Activated CD8-positive, alpha-beta memory T cell treated with anti-CD3 and anti-CD28 coated beads for 24 hours (primary cell): Measurements from ENCODE around the gene FRMD1.

Experiments used
- DNase-seq: peaks from one replicate; pipeline ENCODE4 v3.0.0-alpha.2; 2020

FRMD1 gene

DNA sequence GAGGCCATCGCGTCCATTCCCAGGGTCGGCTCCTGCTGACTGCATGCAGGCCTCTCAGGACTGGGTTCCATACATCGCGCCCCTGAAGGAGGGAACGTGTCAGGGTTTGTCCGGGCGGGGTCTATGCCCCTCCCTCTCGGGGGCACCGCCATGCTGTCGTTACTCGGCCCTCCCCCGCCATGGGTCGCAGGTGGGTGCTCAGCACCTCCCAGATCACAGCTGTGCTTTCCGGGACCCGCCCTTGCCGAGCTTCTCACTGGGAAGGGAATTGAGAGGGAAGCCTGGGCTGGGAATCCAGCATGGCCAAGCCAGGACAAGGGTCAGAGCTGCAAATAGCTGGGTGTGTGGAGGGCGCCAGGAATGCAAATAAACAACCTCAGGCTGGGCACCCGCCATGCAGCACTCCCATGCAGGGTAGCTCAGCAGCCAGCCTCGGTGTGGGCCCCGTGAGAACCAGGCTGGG, at the start of gene FRMD1:
TSS of gene FRMD1 (minus strand) at position 270 of the 463 bp plus-strand sequence. CDS start at position 152, 118 bp downstream.
- DNase-seq, result no peak

DNA sequence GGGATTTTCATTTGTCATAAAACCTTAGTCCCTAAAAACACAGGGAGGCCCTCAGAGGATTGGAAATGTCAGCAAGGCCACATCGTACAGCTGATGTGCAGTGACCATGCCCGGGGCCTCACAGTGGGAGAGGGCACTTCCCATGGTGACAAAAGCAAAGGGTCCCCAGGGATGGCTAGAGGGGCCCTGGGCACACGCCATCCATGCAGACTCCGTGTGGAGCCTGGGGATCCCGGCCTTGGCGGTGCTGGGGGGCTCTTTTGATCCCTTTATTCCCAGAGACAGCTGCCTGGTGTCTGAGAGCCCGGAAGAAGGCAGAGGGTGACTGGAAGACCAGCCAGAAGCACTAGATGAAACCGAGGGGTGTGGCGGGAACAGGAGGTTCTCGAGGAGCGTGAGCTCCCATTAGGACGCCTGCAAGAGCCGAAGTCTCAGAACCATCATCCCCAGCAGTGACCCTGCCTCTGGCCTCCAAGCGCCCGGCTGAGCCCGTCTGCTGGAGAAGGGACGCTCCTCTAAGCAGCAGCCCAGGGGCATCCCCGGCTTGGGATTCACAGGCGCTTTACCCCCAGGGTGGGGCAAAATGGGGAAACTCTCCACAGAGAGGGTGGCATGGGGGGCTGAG, 49.1 kb upstream of the FRMD1 start:
- DNase-seq, result peak; percentile 47

DNA sequence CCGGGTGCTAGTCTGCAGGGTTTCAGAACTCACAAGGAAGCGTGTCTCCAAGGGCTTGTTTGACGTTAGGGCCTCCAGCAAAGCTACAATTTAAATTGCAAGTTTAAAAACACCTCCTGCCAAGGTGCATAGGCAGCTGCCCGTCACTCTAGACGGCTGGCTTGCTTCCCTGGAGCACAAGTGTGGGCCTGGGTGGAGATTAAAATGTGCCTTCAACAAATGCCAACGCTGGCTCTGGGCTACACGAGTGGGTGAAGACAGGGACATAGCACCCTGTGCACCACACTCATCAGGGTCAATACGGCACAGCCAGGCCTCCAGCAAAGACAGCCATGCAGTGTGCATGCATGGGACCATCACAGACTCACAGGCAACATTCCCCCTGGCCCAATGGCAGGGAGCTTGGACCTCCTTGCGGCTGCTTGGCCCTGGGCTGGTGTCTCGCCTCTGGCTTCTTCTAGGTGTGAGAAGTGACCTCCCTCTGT, 48.4 kb upstream of the FRMD1 start:
- DNase-seq, result peak; percentile 28

DNA sequence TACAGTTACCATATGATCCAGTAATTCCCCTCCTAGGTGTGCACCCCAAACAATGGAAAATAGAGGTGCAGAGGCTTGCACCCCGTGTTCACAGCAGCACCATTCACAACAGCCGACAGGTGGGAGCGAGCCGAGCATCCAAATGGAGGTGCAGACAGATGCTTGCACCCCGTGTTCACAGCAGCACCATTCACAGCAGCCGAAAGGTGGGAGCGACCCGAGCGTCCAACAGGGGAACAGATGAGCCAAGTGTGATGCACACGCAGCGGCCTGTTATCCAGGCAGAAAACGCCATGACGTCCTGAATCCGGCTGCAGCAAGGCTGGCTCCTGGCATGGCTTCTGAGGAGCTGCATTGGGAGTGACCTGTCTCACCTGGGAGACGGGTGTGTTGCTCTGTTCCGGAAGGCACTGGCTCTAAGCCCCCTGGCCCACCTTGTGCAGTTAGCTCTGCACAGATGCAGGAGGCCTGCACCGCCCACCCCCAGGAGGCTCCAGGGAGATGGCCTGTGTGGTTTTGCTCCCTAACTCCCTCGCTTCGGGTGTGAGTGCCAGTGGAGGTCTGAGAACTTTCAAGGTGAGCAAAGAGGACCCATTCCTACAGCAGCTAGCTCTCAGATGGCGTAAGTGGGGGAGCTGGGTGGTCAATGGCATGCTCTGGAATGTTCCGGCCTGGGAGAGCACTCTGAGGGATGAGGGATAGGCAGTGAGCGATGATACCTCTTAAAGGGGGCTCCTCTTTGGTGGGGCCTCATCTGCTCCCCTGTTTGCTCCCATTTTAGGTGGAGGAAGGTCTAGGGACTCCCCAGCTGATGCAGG, 47.8 kb upstream of the FRMD1 start:
- peak; percentile 37 for DNase-seq

DNA sequence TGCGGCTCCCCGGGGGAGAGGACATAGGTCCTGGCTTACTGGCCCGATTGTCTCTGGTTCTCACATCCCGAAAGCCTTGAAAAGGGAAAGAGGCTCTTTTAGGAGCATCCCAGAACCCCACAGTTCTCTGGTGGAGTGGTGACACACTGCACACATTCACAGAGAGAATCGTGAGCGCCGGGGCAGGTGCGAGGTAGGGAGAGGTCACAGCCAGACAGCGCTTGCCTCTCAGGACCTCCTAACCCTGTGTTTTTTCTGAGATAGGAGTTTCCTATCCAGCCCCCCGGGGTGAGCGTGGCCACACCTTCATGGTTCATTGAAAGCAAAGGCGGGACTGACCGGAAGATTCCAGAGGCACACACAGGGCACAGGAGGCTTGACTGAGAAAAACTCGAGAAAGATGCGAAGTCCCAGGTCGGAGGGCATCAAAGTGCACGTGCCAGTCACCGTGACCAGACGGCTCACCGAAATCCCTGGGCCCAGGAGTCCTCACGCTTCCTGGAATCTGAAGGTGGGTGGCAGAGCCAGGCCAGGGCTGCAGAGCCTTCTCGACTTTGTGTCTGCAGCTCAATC, 46.5 kb upstream of the FRMD1 start:
- no peak for DNase-seq

DNA sequence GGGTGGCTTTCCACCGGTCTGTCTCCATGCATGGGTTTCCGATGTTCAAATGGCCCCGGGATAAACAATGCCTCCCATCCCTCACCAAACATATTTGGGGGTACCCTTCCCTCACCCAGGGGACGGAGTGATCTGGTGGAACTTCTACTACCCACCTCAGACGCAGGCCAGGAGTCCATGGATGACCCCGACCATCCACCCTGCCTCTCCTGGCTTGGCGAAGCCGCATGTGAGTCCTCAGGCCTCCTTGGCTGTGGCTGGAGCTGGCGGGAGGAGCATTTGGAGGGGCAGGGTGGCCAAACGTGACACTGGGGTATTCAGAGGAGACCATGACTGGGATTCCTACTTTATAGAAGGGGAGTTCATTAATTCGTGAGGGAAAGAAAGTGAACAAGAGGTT, 45.9 kb upstream of the FRMD1 start:
- no peak for DNase-seq

DNA sequence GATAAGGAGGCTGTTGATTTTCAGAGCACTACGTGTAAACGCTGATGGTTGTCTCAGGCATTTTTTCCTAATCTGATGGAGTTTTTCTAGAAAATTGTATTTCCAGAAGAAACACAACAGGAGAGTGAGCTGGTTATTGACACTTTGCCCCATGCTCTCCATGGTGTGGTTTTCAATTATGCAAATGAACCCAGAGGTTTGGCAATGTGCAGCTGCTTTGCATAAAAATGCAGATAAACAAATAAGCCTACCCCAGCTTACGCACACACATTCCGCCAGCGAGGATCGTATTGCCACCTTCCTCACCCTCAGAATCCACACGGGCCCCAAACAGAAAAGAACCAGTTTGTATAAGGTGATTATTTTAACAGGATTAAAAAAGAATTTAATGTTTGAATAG, 45.1 kb upstream of the FRMD1 start:
- no peak for DNase-seq

DNA sequence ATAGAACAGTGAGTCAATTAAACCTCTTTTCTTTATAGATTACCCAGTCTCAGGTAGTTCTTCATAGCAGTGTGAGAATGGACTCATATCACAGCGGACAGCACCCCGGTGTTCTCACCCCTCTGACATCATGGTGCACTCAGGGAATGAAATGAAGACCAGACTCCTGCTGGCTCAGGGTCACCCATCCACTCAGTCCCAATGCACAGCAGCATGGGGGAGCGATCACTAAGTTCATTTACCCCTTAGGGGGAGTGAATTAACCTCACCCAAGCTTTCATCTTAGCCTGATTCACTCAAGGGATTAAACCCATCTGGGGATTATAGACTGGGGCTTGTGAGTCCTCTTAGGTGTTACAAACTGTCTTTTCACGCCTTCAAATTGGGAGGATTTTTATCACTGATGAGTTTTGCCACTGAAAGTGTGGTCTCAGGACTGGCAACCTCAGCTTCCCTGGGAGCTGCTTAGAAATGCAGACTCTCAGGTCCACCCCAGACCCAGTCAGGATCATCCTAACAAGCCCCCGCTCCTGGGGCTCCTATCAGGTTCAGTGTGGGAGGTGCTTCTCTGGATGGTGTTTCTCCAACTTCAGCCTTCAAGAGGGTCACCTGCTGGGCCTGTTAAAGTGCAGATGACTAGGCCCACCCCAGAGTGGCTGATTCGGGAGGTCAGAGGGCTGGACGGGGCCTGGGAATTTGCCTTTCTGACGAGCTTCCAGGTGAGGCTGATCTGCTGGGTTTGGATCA, 44.3 kb upstream of the FRMD1 start:
- DNase-seq, result peak; percentile 9

DNA sequence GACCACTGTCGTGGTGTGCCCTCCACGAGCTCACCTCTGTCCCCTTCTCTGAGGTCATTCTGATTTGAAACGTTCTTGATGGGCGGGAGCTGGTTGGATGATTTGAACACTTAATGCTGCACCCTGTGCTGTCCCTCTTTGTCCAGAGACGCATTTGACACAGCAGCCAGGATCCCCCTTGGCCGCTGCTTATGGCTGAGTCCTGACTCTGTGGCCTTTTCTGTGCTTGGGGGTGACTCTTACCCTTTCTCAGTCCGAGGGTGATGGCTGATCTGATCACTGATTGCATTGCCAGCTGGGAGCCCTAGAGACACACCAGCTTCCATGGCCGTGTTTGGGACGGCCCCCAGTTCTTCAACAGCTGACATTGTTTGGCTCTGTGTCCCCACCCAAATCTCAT, 43.5 kb upstream of the FRMD1 start:
- no peak for DNase-seq

DNA sequence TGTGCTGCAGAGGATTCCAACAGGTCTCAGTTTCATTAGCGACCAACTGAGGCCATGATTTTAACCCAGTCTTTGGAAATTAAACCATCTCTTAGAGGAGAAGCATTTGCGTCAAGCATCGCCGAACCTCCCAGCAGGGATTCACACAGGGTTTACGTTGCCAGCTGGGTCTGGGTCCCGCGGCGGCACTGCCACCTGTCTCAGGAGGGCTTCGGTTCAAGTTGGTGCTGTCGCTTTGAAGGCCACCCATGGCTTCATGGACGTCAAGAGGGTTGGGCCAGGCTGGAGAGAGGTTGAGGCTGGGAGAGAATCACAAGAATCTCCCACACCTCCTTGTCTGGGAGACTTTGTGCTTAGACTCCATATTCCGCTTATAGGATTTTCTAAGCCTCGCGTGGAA, 43.0 kb upstream of the FRMD1 start:
- DNase-seq, result peak; percentile 45

DNA sequence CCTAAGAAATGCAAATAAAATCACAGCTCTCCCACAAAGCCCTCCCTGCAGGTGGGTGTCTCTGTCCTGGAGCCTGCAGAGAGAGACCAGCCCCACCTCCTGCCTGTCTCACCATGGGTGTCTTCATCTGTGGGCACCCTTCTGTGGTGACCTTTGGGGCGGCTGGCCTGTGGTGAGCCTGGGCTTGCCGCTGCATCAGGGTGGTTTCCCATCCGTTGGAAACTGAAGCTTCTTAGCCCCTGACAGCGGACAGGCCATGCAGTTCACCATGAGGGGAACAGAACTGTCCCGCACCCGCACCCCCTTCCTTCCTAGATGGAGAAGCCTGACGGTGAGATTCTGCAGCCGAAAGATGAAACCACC, 42.3 kb upstream of the FRMD1 start:
- DNase-seq, result peak; percentile 30

DNA sequence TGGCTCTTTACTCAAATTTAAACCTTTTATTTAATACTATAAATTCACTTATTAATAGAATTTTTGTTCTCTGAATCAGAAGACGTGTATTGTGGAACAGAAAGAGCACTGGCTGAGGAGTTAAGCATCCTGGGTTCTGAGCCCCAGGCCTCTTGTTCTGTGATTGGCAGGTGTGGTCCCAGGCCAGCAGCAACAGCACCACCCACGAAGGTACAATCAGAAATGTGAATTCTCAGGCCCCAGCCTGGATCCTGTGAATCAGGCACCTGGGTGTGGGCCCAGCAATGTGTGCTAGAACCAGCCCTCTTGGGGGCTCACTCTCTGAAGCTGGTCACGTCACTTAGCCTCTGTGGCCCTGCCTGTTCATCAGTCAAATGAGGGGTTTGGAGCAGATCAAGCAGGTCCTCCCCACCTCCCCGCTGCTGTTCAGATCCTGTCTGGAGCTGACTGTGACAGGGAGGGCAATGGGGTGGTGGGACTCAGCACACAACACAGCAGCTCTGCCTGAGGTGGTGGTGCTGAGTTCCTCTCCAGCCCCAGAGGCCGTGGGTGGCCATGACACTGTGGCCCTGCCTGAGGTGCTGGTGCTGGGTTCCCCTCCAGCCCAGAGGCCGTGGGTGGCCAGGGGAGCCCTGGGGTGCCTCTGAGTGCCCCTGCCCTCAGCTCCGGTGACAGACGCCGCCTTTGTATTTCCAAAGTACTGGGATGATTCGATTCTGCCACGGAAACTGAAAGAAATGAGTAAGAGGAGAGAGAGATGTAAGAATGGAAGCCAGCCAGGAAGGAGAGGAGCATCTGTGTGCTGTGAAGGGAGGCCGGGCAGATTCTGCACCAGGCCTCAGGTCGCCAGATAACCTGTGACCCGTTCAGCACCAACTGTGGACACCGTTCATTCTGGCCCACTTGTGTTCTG, 41.6 kb upstream of the FRMD1 start:
- DNase-seq, result peak; percentile 52

DNA sequence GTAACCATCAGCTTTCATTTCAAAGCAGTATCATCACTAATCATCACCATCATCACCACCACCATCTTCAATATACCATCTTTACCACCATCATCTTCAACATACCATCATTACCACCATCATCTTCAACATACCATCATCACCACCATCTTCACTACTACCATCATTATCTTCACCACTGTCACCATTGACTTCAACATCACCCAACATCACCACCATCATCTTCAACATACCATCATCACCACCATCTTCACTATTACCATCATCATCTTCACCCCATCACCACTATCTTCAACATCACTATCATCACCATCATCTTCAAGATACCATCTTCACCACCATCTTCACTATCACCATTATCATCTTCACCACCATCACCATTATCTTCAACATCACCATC, 40.5 kb upstream of the FRMD1 start:
- no peak for DNase-seq

DNA sequence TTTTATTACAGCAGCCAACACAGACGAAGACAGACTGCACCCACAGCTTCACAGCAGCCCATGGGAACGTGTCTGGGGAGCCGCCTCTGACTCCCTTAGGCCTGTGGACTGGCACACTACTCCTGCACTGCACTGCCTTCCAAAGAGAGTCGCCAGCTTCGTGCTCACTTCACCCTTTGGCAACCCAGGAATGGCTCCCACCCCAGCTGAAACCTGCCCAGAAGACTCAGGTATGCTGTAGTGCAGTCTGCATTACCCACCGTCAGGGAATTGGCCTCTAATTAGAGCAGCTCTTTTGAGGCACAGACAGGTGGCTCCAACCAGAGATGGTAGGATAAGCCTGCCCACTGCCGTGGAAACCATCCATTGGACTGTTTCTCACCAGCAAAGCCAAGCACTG, 39.9 kb upstream of the FRMD1 start:
- DNase-seq, result peak; percentile 30

DNA sequence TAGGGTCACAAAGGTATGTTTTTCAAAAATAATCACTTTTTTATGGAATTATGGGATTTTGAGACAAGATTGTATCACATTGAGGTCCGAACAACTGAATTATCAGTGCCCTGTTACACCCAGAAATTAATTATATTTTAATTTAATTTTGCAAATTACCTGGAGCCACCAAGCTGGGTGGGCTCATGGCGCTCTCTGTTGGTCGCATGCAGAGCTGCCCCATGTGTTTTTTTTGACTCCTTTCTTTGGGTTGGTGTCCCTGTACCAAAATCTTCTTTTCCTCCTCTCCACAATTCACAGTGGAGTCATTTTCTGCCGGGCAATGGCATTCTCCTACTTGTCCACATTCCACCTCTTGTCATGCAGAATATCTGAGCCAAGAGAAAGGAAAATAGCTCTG, 38.9 kb upstream of the FRMD1 start:
- DNase-seq, result peak; percentile 17

DNA sequence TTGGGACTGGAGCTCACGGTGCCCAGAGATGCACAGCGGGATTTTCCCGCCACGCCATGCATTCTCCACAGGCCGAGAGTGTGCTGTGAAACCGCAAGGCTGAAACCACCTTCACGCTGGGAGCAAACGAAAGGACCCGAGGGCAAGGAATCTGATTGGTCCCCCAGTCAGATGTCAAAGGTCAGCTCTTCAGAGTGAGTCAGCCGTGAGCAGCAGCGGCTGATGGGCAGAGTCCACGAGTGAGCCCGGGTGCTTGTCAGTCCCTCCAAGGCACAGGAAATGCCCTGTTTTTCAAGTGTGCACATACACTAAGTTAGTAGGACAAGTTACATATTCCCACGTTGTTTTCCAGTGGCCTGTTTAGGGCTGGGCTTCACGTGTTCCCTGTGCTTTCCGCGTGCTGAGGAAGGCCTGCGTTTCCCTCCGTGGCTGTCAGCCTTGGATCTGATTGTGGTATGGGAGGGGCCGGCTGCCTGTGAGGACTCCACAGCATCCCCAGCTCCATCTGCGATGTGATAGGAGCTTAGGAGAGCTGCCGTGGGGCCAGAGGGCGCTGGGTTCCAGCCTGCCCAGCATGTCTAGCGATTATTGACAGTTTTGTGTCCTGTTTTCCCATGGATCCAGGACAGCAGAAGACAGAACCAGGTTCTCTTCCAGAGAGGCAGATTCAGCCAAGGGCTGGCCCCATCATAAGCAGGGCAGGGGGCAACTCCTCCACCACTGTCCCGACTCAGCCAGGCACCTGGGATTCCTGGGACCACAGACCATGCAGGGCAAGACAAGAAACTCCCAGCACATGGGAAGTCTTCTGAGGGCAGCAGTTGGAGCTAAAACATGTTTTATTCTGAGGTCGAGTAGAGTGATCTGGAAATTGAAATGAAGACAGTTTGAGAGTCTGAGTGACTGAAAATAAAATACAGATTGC, 38.2 kb upstream of the FRMD1 start:
- DNase-seq, result peak; percentile 33

DNA sequence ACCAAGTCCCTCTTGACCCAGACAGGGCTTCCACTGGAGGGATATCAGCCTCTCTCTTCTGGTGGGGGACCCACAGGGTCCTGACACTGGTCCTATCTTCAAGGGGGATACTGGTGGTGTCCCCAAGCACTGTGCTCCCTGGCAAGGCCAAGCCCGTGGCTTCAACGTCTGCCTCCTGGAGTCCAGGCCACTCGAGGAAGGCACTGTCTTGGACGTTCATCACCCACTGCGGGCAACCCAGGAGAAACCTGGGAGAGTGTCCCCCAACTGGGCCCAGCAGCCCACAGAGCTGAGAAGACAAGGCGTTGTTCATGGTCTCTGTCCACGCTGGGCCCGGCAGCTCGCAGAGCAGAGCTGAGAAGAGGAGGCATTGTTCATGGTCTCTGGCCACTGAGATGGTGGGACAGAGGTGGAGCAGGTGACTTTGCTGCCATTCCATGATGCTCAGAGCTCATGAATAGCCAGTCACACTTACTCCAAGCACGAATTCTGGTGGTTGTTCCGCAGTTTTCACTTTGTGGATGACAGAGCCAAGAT, 37.5 kb upstream of the FRMD1 start:
- no peak for DNase-seq

DNA sequence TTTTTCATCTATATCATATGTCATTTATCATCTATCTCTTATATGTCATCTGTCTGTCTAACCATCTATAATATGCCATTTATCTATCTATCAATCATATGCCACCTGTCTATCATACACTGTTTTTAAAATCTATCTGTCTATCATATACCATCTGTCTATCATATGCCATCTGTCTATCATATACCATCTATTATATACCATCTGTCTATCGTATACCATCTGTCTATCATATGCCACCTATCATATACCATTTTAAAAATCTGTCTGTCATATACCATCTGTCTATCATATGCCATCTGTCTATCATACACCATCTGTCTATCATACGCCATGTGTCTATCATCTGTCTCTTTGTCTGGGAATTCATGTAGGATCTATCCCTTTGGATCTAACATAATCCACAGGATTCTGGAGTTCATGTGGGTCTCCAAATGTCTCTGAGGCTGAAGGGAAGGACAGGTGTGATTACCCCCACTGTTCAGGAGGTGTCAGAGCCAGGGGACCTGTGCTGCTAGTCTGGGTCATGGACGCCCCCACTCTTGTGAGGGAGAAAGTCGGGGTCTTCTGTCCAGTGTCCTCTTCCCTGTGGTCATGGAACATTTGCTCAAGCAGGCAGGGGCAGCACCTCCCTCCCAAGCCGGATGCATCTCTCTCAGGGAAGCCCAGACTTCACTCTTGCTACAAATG, 36.9 kb upstream of the FRMD1 start:
- no peak for DNase-seq

DNA sequence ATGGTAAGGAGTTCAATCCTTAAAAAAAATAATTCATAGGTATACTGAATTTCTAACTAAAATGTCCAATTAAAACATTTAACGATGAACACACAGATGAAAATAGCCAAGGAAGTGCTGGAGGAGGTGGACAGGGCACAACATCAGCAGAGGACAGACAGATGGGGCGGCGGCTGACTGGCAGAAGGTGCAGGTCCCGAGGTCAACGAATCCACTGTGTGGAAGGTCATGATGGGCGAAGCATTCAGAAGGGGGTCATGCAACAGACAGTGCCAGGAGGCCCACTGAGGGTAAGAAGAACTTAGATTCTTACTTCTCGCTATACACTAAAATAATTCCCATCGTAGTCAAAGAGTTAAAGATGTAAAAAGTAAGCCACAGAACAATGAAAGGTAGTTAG, 34.2 kb upstream of the FRMD1 start:
- no peak for DNase-seq

DNA sequence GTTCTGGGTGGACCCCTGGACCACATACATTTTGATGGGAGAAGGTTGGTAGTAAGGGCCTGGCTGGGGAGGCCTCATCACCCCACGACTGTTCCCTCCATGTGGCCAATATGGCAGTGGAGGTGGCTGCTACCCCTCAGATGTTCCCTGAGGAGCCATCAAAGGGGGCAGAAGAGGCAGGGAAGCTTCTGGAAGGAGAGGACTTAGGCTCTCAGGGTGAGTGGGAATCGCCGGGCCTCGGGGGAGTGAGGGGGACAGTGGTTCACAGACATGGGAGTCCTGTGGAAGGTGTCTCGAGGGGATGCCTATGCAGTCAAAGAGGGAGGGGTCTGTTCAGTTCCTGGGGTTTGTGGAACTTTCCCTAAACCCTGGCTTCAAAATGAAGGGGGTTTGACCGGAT, 32.9 kb upstream of the FRMD1 start:
- no peak for DNase-seq
